SH-SY5Y (cell line): ENCODE results near the gene E2F1.

Source experiments
- GATA2 ChIP-seq: IDR thresholded peaks from 2 replicates; pipeline ENCODE4 v1.6.1; 2011; ENCODE audit warnings: mild to moderate bottlenecking, low read depth, low read length
- GATA3 ChIP-seq: IDR thresholded peaks from 2 replicates; pipeline ENCODE4 v1.6.1; 2011; ENCODE audit warnings: low read depth, mild to moderate bottlenecking, low read length, moderate library complexity

DNA sequence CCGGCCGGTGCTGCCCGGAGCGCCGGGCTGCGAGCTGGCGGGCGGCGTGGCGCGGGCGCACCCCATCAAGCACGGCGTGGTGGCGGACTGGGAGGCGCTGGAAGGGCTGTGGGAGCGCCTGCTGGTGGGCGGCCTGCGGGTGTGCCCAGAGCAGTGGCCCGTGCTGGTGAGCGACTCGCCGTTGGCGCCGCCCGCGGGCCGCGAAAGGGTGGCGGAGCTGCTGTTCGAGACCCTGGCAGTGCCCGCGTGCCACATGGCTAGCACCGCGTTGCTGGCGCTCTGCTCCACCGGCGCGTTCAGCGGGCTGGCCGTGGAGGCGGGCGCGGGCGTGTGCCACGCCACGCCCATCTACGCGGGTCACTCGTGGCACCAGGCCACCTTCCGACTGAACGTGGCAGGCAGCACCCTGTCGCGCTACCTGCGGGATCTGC lies 18.9 kb downstream of the E2F1 start:
- TF ChIP-seq GATA3 (no peak), GATA2 (no peak)
